H1 (cell line): ENCODE data around the gene ERCC3. TPM values are rescaled to one million over a fixed set of nuclear protein-coding genes. Genes with fewer than 3 reads are reported as not detected.

Source experiments
- CBX8 ChIP-seq: fragments of 300-800, 300-1000 bp; sonication (generic); IDR thresholded peaks from 2 replicates; pipeline ENCODE4 v1.7.1; 2016; ENCODE audit warnings: low read depth, low read length, borderline replicate concordance
- NANOG ChIP-seq: IDR thresholded peaks from 2 replicates; pipeline ENCODE4 v1.6.1; 2011; ENCODE audit warnings: low read length, low read depth, mild to moderate bottlenecking, inconsistent platforms; ENCODE audit not compliant: insufficient read depth, poor library complexity, severe bottlenecking
- SIX5 ChIP-seq: IDR thresholded peaks from 2 replicates; pipeline ENCODE4 v1.6.1; 2011; ENCODE audit warnings: mild to moderate bottlenecking, low read depth, low read length
- TEAD4 ChIP-seq: IDR thresholded peaks from 2 replicates; pipeline ENCODE4 v1.6.1; 2012; ENCODE audit warnings: low read depth, low read length, inconsistent platforms, mixed read lengths
- polyA plus RNA-seq, 7 experiments: library from polyadenylated mRNA; depleted of rRNA in 3 of 7; stranded (reverse) in 5 of 7; unstranded in 2 of 7; fragments of >200 nt in 5 of 7; fragments of 200-250 nt in 2 of 7; gene quantifications; 1 replicate in 5 of 7; 2 replicates in 1 of 7; 4 replicates in 1 of 7; pipeline versions ENCODE4 v1.2.1 to v1.2.3, GENCODE V29; 2011 to 2013; ENCODE audit warnings: missing spikeins in 2 of 7, mixed read lengths in 2 of 7
- total RNA-seq: library from RNA; stranded (reverse); fragmentation: NEBNext Ultra II Directional; extraction: Animal tissue kit (Norgen Biotek cat#: 25700); gene quantifications from 2 replicates; pipeline ENCODE4 v1.2.1, GENCODE V29; 2021
- TF ChIP-seq, protein P1 (sequence below): fragments of 300-600 bp; sonication (generic); IDR thresholded peaks from 2 replicates; pipeline ENCODE4 v1.7.1; 2012; ENCODE audit warnings: low read length, moderate library complexity, mild to moderate bottlenecking, inconsistent platforms; ENCODE audit not compliant: insufficient replicate concordance

Gene ERCC3
- total and polyA plus RNA-seq, 2 of the 8 experiments (the other 6 are each of a cell fraction or from before 2014, with no cell fraction given) = 41.8 to 48.9 TPM

DNA sequence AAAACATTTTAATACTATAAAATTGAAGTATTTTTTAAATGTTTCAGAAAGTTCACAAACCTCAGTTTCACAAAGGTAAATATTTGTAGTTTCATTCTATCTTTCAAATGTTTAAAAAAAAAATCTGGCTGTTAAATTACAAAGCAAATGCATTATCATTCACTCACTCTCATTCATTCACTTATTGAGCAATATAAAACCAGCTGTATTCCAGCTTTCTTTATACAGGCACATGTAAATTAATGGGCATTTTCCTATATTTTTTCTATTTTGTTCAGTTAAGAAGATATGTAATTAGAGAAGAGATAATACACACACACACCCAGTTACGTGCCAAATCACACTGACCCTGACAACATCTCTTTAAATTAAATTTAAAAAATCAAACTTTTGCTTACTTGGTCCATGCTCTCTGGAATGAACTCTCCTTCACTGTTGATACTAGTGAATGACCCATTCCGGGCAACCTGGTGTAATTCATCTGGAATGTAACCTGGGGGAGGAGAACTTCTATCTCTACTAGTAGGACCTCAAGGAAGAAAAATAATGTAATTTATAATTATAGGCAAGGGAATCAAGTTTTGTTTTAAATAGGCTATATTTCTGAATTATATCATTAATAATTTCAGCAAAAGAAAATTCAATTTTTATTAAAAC lies 32.5 kb upstream of the ERCC3 start (continued):
- TF ChIP-seq NANOG = no peak
- no peak for TF ChIP-seq SIX5
- no peak for TF ChIP-seq TEAD4
- TF ChIP-seq, protein P1, sequence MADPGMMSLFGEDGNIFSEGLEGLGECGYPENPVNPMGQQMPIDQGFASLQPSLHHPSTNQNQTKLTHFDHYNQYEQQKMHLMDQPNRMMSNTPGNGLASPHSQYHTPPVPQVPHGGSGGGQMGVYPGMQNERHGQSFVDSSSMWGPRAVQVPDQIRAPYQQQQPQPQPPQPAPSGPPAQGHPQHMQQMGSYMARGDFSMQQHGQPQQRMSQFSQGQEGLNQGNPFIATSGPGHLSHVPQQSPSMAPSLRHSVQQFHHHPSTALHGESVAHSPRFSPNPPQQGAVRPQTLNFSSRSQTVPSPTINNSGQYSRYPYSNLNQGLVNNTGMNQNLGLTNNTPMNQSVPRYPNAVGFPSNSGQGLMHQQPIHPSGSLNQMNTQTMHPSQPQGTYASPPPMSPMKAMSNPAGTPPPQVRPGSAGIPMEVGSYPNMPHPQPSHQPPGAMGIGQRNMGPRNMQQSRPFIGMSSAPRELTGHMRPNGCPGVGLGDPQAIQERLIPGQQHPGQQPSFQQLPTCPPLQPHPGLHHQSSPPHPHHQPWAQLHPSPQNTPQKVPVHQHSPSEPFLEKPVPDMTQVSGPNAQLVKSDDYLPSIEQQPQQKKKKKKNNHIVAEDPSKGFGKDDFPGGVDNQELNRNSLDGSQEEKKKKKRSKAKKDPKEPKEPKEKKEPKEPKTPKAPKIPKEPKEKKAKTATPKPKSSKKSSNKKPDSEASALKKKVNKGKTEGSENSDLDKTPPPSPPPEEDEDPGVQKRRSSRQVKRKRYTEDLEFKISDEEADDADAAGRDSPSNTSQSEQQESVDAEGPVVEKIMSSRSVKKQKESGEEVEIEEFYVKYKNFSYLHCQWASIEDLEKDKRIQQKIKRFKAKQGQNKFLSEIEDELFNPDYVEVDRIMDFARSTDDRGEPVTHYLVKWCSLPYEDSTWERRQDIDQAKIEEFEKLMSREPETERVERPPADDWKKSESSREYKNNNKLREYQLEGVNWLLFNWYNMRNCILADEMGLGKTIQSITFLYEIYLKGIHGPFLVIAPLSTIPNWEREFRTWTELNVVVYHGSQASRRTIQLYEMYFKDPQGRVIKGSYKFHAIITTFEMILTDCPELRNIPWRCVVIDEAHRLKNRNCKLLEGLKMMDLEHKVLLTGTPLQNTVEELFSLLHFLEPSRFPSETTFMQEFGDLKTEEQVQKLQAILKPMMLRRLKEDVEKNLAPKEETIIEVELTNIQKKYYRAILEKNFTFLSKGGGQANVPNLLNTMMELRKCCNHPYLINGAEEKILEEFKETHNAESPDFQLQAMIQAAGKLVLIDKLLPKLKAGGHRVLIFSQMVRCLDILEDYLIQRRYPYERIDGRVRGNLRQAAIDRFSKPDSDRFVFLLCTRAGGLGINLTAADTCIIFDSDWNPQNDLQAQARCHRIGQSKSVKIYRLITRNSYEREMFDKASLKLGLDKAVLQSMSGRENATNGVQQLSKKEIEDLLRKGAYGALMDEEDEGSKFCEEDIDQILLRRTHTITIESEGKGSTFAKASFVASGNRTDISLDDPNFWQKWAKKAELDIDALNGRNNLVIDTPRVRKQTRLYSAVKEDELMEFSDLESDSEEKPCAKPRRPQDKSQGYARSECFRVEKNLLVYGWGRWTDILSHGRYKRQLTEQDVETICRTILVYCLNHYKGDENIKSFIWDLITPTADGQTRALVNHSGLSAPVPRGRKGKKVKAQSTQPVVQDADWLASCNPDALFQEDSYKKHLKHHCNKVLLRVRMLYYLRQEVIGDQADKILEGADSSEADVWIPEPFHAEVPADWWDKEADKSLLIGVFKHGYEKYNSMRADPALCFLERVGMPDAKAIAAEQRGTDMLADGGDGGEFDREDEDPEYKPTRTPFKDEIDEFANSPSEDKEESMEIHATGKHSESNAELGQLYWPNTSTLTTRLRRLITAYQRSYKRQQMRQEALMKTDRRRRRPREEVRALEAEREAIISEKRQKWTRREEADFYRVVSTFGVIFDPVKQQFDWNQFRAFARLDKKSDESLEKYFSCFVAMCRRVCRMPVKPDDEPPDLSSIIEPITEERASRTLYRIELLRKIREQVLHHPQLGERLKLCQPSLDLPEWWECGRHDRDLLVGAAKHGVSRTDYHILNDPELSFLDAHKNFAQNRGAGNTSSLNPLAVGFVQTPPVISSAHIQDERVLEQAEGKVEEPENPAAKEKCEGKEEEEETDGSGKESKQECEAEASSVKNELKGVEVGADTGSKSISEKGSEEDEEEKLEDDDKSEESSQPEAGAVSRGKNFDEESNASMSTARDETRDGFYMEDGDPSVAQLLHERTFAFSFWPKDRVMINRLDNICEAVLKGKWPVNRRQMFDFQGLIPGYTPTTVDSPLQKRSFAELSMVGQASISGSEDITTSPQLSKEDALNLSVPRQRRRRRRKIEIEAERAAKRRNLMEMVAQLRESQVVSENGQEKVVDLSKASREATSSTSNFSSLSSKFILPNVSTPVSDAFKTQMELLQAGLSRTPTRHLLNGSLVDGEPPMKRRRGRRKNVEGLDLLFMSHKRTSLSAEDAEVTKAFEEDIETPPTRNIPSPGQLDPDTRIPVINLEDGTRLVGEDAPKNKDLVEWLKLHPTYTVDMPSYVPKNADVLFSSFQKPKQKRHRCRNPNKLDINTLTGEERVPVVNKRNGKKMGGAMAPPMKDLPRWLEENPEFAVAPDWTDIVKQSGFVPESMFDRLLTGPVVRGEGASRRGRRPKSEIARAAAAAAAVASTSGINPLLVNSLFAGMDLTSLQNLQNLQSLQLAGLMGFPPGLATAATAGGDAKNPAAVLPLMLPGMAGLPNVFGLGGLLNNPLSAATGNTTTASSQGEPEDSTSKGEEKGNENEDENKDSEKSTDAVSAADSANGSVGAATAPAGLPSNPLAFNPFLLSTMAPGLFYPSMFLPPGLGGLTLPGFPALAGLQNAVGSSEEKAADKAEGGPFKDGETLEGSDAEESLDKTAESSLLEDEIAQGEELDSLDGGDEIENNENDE = no peak
- no peak for TF ChIP-seq CBX8
- TF ChIP-seq, all 59 proteins: peak for 0
